Measurements from ENCODE around the gene DTNBP1. TPM values are rescaled to one million over a fixed set of nuclear protein-coding genes. Genes with fewer than 3 reads are reported as not detected.

Gene DTNBP1
- total and polyA plus RNA-seq, 2 of the 4 experiments (the other 2 are of a cell fraction), result 4.8 to 18.7 TPM

GRCh38 chr6:15674690-15675386, 12.0 kb upstream of the DTNBP1 start:
- Histone ChIP-seq H4K5ac (ENCODE audit: low read depth, low read length) (no peak overlapping the region), H3K4me3 (ENCODE audit: insufficient read depth, low read depth, low read length) (no peak overlapping the region), H3K14ac (replicated peaks; ENCODE audit: low read depth, low read length) (no peak overlapping the region), H4K20me1 (ENCODE audit: insufficient read depth, low read length) (no peaks in the 10 kb centered on the region), H3K9me3 (ENCODE audit: control insufficient read depth, insufficient read depth, low read length) (no peaks in the 10 kb centered on the region), H2BK120ac (ENCODE audit: low read depth, low read length) (no peak overlapping the region), H3K23ac (ENCODE audit: low read depth, low read length) (no peak overlapping the region), H4K91ac (ENCODE audit: insufficient read depth, low read depth, low read length) (no peak overlapping the region), H3K4me2 (ENCODE audit: low read depth, low read length) (0 out of 2 replicates have a peak overlapping the region, but pooled peaks have one; percentile 37), H3K4ac (ENCODE audit: low read depth, low read length) (no peak overlapping the region), H2BK5ac (ENCODE audit: low read depth, low read length, poor library complexity, severe bottlenecking) (no peak overlapping the region), H2BK20ac (ENCODE audit: low read depth, low read length) (no peak overlapping the region), H3K79me1 (ENCODE audit: low read depth in 1 of 2, low read length in 2 of 2) (no peaks in the 10 kb centered on the region), H3K9ac (ENCODE audit: low read depth, low read length) (no peak overlapping the region), H3K9me1 (ENCODE audit: insufficient read depth, low read length) (no peaks in the 10 kb centered on the region), H2BK15ac (ENCODE audit: low read depth, low read length) (no peak overlapping the region), H2AK5ac (ENCODE audit: low read depth, low read length) (no peak overlapping the region), H2AK9ac (replicated peaks; ENCODE audit: low read depth, low read length, poor library complexity) (no peak overlapping the region), H3K27ac (ENCODE audit: insufficient read depth, low read length) (no peak overlapping the region), H3K27me3 (ENCODE audit: control insufficient read depth, insufficient read depth, low read length) (peaks cover 63% of the 10 kb centered on the region), H3K56ac (ENCODE audit: extremely low read depth, insufficient read depth, low read length) (no peak overlapping the region), H4K8ac (ENCODE audit: low read depth in 2 of 2, low read length in 2 of 2) (no peak overlapping the region), H3K4me1 (ENCODE audit: control insufficient read depth, insufficient read depth, low read length) (no peaks in the 10 kb centered on the region), H3K36me3 (ENCODE audit: control insufficient read depth, insufficient read depth, low read length) (no peaks in the 10 kb centered on the region), H2AFZ (replicated peaks; ENCODE audit: low read length, poor library complexity) (no peak overlapping the region), H3K18ac (ENCODE audit: low read depth, low read length) (no peak overlapping the region)
- no peak for DNase-seq
- intact Hi-C loops (cut with micrococcal nuclease), result no loop called here
- ChIA-PET POLR2A (ENCODE audit: unreplicated experiment) (no interaction called here), CTCF (no interaction called here)
- peak; percentile 14; the same call in 1 of the 2 replicates for ATAC-seq (ENCODE audit: low read depth)
- WGBS, 2 experiments (ENCODE audit: extremely low coverage in 2 of 2, insufficient read length in 1 of 2), result 20% methylated on average over 1 of the region's 9 CpGs; no CpG with 5 or more reads in 1 of the 2 experiments
- in situ Hi-C loops (cut with MboI; ENCODE audit: low sequenced_read_pairs), result no loop called here
- no peak for TF ChIP-seq CHD1 (IDR thresholded peaks at IDR 0.05; ENCODE audit: low read depth, low read length)
- TF ChIP-seq MAFK (IDR thresholded peaks at IDR 0.05; ENCODE audit: low read depth, low read length), result no peak
- TF ChIP-seq BHLHE40 (IDR thresholded peaks at IDR 0.05; ENCODE audit: low read depth, low read length), result no peak
- no peak for TF ChIP-seq NFE2L2 (IDR thresholded peaks at IDR 0.05; ENCODE audit: low read depth, low read length)
- no peak for TF ChIP-seq CEBPB (IDR thresholded peaks at IDR 0.05; ENCODE audit: low read depth, low read length)
- dilution Hi-C loops (cut with HindIII; ENCODE audit: low sequenced_read_pairs, unreplicated experiment), result loop anchor here (25.0 kb wide), 1 partner anchor 512 kb away; no protein-coding TSS in a partner anchor
- no TSS peak for BruUV-seq (replicated peaks)
